Fibroblast of skin of left quadriceps (primary cell): ENCODE measurements around the gene TMEM208.

Experiments used
- DNase-seq, 2 experiments: peaks; one replicate each; pipeline ENCODE4 v3.0.0-alpha.2; 2013; ENCODE audit warnings: low read depth in 2 of 2

The TMEM208 gene

GRCh38 chr16:67209565-67209964 lies 17.4 kb upstream of the TMEM208 start:
- no peak for DNase-seq

GRCh38 chr16:67210069-67210937 lies 16.6 kb upstream of the TMEM208 start:
- no peak for DNase-seq

- no peak for DNase-seq
Measured at GRCh38 chr16:67211674-67212073, 15.3 kb upstream of the TMEM208 start.

GRCh38 chr16:67212766-67213165 lies 14.2 kb upstream of the TMEM208 start:
- no peak for DNase-seq

GRCh38 chr16:67213197-67214019 lies 13.5 kb upstream of the TMEM208 start:
- no peak for DNase-seq

- DNase-seq = no peak
Measured at GRCh38 chr16:67215706-67216105, 11.2 kb upstream of the TMEM208 start.

- DNase-seq = no peak
Measured at GRCh38 chr16:67216612-67217490, 10.1 kb upstream of the TMEM208 start.

GRCh38 chr16:67223992-67224391 lies 2.9 kb upstream of the TMEM208 start:
- DNase-seq = no peak

- DNase-seq = no peak
Measured at GRCh38 chr16:67226295-67226803, 581 bp upstream of the TMEM208 start.

- no peak for DNase-seq
Measured at GRCh38 chr16:67227567-67227921, 614 bp downstream of the TMEM208 start.

GRCh38 chr16:67228034-67228785 lies 1.3 kb downstream of the TMEM208 start:
- no peak for DNase-seq

GRCh38 chr16:67228905-67229304 lies 2.0 kb downstream of the TMEM208 start:
- no peak for DNase-seq

- no peak for DNase-seq
Measured at GRCh38 chr16:67229906-67230808, 3.2 kb downstream of the TMEM208 start.

- no peak for DNase-seq
Measured at GRCh38 chr16:67230809-67231660, 4.1 kb downstream of the TMEM208 start.

GRCh38 chr16:67233596-67233995 lies 6.7 kb downstream of the TMEM208 start:
- no peak for DNase-seq

GRCh38 chr16:67234180-67234597 lies 7.3 kb downstream of the TMEM208 start:
- DNase-seq = no peak

GRCh38 chr16:67235816-67236562 lies 9.1 kb downstream of the TMEM208 start:
- no peak for DNase-seq
